Hepatocyte (in vitro differentiated cells): Measurements from ENCODE around the gene SEC63.

Experiments
- CTCF ChIP-seq: fragments of 200-600 bp; sonication (generic); IDR thresholded peaks from 2 replicates; pipeline ENCODE4 v1.5.1; 2016; ENCODE audit warnings: antibody characterized with exemption, mild to moderate bottlenecking; ENCODE audit not compliant: poor library complexity
- EZH2 ChIP-seq: fragments of 200-600 bp; sonication (generic); IDR thresholded peaks from 2 replicates; pipeline ENCODE4 v1.6.1; 2016; ENCODE audit warnings: antibody characterized with exemption, mild to moderate bottlenecking, borderline replicate concordance

GRCh38 chr6:107840636-107841274 lies 117.3 kb downstream of the SEC63 start:
- no peak for TF ChIP-seq CTCF
- no peak for TF ChIP-seq EZH2
